ENCODE measurements around the gene CFAP46.

- no peak for TF ChIP-seq CTCF (conservative IDR thresholded peaks at IDR 0.05 in 1 of 2, IDR thresholded peaks at IDR 0.05 in 1 of 2; ENCODE audit: extremely low read depth in 1 of 2, insufficient read depth in 1 of 2, low read depth in 1 of 2, low read length in 2 of 2)
- no peak for TF ChIP-seq EZH2 (IDR thresholded peaks at IDR 0.05; ENCODE audit: borderline replicate concordance, low read length)
Measured at GRCh38 chr10:132898391-132899053, 43.8 kb downstream of the CFAP46 start.
